Islet precursor cell (in vitro differentiated cells): ENCODE results near the gene RALGPS1.
"Not testable (repeated sequence)": the region's sequence is repeated elsewhere in the genome, so short reads cannot be mapped to it uniquely, and the experiment has no call there.

ENCODE experiments used
- DNase-seq: peaks from one replicate; pipeline ENCODE4 v3.0.0-alpha.2; 2018

RALGPS1 gene

DNA sequence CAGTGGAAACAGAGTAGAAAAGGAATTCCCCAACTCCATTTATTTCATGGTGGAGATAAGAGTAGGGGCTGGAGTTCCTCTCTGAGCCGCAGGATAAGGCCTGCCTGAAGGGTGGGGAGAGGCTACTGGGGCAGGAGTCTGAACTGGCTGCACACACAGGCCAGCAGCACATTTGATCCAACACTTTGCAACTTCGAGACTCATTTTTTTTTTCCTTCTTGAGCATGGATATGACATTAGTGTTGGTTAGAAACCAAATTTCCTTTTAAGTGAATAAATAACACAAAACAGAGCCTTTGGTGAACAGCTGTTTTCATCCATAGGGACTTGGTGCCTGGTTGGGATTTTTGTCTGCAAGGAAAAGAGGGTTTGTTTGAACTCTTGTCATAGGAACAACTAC, 76.6 kb downstream of the RALGPS1 start:
- DNase-seq: no peak

DNA sequence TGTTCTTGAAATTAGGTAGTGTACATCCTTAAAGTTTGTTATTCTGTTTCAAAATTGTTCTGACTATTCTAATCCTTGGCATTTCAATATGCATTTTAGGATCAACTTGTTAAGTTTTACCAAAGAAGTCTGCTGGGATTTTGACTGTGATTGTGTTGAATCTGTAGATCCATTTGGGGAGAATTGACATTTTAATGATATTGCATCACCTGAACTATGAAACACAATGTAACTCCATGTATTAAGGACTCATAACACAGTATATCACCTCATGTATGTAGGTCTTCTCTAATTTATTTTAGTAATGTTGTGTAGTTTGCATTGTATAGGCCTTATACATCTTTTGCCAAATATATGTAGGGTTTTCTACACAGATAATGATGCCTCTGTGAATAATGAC, 77.8 kb downstream of the RALGPS1 start:
- no peak for DNase-seq

DNA sequence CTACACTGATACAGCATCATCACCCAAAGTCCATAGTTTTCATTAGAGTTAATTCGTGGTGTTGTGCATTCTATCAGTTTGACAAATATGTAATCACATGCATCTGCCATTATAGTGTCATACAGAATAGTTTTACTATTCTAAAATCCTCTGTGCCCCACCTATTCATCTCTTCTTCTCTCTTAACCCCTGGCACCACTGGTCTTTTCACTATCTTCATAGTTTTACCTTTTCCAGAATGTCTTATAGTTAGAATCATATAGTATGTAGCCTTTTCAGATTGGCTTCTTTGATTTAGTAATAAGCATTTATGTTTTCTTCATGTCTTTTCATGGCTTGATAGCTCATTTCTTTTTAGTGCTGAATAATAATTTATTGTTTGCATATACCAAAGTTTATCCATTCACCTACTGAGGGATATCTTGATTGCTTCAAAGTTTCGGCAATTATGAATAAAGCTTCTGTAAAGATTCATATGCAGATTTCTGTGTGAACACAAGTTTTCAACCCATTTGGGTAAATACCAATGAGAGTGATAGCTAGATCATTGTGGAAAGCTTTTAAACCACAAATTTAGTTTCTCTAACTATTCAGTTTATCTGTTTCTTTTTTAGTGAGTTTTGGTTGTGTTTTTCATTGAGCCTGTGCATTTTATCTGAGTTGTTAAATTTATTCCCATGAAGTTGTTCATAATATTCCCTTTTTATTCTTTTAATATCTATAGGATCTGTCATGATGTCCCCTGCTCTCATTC, 84.9 kb downstream of the RALGPS1 start:
- DNase-seq: no peak

DNA sequence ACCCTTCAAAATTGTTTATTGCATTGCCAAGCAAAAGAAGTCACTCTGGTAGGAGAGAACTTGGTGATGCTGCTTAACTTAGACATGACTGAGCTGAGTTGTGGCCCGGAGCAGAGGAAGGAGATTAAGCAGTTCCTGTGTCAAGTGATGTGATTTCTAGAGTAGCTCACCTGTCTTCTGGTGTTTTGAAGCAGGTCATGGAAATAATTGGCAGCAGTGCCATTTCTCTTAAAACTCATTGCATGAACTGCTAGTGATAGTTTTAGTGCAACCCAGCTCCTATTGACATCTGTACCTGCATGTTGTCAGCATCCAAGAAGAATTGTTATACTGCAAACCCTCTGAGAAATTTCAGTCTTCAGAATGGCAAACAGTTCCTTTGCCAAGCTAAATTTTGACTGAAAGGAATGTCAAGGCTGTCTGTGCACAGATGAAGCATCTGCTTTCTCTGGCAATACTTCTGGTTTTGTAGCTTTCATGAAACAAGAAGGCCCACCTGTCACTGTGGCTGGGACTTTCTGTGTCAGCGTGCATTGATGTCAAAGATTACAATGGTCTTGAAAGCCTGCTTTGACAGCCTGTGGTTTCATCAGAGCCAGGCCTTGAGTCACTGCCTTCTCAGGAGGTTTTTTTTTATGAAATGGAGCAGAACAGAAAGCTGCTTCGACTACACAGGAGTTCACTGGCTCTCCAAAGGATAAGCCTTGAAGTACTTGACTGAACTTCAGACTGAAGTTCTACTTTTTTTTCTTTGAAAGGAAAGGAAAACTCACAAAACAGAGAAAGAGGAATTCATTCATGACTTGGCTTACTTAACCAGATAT, 90.6 kb downstream of the RALGPS1 start:
- no peak for DNase-seq

DNA sequence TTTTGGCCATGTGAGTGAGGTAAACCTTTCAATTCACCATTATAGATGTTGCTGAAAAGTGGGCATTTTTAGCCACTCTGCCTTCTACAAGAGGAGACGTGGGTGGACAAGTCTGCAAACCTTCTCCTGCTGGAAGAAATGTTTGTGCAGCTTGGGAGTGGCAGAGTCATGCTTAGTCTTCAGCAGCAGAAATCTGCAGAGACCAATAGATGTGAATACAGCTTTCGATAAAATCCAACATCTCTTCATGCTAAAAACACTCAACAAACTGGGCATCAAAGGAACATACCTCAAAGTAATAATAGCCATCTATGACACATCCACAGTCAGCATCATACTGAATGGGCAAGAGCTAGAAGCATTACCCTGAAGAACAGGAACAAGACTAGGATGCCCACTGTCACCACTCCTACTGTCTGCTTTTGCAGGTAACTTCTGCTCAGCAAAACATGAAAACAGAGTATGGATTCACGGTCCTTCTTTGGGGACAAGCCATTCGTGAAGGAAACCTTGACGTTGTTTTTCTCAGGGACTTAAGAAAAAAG, 91.3 kb downstream of the RALGPS1 start:
- no peak for DNase-seq

DNA sequence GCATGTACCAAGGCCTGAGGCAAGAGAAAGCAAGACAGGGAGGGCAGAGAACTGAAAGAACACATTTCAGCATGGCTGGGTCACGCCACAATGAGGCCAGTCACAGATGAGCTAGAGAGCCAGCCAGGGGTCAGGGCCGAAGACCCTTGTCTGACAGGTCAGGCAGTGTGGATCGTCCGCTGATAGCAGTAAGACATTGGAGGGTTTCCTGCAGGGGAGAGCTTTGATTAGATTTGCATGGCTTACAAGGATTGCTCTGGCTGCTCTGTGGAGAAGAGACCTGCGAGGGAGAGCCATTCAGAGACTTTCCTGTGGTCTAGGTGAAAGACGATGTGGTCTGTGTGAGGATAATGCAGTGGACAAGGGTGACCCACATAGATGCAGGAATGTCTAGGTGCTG, 93.1 kb downstream of the RALGPS1 start:
- DNase-seq: no peak

DNA sequence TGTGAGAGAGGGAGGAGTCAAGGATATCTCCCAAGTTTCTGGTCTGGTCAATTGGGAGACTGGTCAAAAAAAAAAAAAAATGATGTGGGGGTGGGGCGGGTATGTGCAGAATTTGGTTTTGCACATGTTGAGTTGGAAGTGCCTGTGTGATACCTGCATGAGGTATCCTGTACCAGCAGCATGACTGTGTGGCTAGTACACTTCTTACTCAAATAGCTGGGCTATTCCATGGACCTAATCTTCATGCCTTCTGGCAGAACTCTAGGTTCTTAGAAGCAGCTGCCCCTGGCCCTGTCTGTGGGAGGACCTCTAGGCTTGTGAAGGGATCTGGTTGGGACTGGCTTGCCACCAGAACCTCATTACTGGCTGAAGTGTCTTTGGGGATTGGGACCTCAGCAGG, 93.5 kb downstream of the RALGPS1 start:
- no peak for DNase-seq

DNA sequence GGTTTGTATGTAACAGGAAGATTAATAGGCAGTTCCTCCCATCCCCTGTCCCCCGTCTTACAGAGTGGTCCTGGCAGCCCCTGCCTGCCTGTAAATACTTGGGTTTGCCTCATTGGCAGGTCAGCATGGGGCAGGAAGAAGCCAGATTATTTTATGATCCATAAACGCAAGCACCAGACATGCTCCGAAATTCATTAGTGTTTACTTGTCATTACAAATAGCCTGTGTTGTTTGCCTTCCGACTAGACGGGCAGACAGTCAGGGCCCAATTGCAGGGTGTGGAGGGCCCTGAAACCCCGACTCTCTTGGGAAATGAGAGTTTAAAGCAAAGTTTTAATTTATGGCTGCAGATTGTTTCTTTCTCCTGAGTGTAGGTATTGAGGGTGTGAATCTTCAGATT, 97.2 kb downstream of the RALGPS1 start:
- DNase-seq: no peak

DNA sequence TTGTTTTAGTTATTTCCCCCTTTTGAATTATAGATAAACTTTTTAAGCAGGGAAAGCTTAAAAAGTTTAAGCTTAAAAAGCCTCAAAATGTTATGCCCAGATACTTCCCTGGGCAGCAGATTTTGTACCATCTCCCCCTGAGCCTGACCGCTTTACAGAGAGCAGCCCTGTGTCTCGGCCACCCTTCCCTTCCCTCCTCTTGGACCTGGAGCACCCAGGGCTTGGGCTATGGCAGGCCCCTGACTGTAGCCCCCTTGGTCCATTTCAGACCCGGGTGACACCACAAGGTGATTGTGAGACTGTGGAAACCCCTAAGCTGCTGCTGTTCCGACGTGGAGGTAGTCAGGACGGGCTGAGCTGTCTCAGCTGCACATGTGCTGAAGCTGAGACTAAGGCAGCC, 97.7 kb downstream of the RALGPS1 start:
- no peak for DNase-seq

DNA sequence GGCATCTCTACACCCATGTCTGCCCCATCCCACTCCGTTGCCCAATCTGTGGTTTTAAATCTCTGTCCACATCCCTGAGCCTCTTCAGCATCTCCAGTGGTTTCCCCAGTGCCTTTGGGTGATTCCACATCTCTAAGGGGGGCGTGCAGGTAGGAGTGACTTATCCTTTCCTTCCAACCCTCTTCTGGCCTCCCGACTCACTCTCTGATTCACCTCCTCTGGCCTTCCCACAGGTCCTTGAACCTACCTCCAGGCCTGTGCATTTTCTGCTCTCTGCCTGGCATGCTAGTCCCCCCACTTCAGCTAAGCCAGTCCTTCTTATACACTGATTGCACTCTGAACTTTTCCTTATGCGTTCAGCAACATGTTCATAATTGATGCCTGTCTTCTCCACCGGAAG, 99.0 kb downstream of the RALGPS1 start:
- DNase-seq: no peak

DNA sequence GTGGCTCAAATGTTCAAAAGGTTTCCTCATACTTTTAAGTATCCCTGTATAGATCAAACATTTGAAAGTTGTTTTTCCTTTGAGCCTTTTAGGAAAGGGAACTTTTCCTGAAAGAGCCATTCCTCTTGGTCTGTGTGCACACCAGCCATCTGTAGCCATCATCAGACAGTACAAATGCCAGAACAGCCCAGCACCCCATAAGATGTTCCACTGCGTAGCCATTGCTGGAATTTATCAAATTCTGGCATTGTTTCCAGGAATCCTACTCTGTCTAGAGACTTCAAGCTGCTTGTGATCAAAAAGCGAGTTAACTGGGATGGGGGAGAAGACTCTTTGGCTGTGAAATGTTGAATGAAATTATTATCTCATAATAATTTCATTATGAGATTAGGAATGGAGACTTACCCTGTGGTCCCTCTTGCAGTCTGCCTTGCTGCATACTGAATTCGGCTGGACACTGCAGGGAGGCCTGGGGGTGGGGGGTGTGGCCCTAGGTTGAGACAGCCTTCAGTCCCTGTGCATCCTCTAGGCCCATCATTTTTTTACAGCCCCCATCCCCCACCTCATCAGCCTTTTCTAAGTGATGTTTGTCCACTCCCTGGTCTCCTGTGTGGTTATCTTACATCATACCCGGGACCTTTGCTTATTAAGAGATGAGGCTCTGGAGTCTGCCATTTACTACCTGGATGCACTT, 99.8 kb downstream of the RALGPS1 start:
- no peak for DNase-seq

DNA sequence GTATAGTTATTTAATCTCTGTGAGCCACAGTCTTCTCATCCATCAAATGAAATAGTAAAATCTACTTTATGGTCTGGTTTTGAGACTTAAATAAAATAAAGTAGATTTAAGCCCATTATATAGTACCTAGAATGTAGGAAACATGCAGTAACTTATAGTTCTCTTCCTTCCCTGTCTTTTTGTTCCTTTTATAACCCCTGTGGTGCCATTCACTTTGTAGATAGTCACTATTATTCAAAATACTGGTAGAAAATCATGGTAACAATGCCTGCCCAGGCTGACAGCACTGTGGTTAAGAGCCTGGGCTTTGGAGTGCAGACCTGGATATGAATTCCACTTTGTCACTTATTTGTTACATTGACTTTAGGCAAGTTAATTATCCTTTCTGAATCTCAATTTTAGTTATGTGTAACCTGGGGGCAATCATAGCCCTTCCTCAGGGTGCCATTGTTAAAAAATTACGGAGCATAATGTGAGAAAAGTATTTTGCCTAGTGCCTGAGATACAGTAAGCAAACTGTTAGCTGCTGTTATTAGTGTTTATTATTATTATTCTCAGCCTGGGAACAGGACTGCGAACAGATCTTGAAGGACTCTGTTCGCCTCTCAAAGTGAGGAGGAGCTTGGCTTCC, 100.4 kb downstream of the RALGPS1 start:
- no peak for DNase-seq

DNA sequence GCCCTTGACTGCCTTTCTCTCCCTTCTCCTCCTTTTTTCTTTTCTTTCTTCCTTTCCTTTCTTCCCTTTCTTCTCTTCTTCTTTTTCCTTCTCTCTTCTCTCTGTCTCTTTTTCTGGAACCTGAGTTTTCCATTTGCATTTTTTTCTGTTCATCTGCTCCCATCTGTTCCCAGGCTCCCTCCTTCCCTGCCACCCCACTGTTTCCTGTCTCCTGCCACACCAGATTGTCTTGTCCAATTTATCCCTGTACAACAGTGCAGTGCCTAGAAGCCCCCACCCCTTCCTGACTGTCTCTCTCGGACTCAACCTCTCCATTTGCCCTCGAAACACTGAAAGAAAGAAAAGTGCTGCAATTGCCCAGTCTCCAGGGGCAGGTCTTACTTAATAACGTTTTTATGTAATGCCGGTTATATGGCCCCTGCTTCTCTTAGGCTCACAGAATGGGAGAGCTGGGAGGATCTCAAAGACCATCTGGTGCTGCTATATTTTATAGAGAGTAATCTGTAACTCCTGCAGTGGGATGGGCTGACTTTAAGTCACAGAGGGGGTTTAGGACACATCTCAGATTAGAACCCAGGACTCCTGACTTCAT, 101.4 kb downstream of the RALGPS1 start:
- DNase-seq: peak; percentile 20

DNA sequence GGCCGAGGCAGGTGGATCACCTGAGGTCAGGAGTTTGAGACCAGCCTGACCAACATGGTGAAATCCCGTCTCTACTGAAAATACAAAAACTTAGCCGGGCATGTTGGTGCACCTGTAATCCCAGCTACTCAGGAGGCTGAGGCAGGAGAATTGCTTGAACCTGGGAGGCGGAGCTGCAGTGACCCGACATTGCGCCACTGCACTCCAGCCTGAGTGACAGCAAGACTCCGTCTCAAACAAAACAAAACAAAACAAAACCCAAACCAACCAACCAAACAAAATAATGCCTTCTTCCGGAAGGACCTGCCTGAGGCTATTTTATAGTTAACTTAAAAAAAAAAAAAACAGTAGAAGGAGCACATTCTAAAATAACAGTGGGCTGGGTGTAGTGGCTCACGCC, 103.4 kb downstream of the RALGPS1 start:
- DNase-seq: not testable (repeated sequence)

DNA sequence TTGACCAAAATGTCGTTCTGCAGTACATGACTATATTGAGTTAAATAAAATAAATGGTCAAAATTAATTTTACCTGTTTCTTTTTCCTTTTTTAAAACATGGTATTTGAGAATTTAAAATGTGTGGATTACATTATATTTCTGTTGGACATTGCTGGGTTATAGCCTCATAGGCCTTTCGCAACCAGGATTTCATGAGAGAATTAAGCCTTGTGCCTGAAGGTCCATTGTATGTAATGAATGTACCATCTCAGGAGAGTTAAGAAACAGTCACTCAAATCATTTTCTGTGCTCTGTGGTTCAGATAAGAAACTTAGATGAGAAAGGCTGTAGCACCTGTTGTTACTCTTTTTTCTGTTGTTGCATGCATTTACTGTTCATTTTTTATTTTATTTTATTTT, 104.4 kb downstream of the RALGPS1 start:
- DNase-seq: no peak

DNA sequence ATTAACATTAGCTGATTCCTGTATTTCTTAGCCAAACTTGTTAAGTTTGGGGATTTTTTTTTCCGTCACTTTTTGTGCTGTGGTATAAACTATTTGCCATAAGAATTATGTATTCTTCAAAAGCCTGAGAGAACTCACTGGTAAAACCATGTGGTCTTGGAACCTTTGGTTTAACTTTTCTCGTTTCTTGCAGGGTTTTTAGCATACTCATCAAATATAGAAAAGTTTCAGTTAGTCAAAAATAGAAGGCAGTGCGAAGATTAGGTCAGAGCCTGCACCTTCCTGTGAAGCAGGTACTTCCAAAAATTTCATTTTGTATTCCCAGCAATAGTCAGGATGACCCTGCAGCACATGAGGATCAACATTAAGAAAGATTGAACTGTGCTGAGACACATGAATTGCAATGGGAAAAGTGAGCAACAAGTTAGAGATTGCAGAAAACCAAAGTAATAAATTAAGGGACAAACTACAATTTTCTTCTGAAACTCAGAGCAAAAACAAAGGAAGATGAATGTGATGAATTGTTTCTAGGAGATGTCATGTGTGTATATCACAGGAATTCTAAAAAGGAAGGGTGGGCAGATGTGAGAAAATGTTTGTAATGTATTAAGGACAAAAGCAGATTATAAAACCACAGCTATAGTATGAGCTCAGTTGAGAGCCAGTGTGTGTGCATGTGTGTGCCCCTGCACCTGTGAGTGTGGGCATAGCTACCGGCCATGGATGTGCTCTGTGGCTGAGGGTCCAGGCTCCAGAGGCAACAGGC, 105.6 kb downstream of the RALGPS1 start:
- no peak for DNase-seq

DNA sequence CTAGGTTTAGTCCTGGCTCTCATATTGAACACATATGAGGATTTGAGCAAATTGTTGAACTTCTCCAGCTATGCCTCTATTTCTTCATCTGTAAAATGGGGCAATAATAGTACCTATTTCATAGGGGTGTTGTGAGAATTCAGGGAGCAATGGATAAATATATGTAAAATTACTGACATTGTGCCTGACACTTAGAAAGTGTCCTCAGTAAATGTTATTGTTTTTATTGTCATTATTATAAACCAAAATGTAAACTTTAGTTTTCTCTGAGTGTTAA, 106.2 kb downstream of the RALGPS1 start:
- DNase-seq: no peak

DNA sequence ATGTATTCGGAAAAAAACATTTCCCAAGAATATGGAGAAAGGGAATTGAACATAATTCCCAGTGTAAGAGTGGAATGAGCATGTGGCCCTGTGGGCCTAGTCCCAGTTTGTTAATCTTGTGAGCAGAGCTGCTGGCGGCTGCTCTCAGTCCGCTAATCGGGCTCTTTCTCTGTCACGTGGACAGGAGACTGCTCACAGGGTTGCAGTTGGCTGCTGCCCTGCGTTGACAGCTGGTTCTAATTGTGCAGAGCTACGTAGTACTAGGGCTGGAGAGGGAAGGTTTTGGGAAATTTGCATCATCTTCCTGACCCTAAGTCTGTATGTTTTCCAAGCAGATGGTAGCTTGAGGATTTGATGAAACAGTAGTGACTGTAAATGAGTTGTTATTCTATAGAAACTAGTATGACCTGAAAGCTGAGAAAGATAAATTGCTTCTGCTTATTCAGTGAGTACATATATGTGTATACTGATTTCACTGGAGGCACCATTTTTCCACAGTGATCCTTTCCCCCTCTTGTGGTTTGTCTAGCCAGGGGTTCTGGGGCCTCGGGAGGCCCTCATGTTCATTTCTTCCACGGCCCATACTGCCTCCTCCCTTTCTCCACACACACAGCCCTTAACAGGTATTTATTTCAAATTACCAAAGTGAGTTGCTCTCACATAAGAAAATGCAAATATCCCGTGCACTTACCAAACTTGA, 107.2 kb downstream of the RALGPS1 start:
- no peak for DNase-seq

DNA sequence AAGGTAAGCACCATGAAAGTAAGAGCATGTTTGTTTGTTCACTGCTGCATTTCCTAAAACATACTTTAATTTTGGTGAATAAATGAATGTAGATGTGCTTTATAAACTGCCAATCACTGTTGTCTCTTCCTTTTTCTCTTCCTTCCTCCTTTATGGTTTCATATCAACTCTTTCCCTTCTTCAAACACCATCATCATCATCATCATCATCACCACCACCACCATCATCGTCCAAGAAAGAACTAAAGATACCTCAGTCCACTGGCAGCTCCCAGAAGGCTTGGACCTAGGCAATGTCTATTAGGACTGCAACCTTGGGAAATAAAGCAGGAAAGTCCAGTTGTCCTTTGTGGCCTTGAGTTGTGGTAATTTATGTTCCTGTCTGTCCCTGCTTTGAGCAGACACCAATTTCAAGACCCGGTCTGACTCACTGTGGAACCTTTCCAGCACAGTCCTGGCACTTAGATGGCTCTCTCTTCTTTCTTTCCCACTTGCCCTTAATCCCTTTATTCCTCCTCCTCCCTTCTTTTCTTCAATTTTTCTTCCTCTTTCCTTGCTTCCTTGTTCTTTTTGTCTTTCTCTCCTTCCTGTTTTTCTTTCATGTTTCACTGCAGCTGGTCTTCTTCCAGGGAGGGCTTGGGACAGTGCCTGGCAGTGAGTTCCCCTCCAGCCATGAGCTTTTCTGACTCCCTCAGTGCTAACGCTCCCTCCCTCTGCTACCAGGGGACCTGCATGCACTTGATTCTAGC, 108.5 kb downstream of the RALGPS1 start:
- DNase-seq: no peak

DNA sequence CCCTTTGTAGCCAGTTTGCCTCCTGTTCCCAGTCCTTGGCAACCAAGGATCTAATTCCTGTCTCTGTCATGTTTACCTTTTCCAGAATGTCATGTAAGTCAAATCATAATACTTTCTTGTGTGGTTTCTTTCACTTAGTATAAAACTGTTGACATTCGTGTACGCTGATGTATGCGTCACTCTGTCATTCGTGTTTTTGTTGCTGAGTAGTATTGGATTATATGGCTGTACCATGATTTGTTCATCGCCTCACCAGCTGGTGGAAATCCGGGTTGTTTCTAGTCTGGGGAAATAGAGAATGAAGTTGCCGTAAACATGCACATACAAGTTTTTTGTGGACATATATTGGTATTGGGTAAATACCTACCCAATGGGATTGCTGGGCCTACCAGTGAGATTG, 110.5 kb downstream of the RALGPS1 start:
- DNase-seq: no peak

DNA sequence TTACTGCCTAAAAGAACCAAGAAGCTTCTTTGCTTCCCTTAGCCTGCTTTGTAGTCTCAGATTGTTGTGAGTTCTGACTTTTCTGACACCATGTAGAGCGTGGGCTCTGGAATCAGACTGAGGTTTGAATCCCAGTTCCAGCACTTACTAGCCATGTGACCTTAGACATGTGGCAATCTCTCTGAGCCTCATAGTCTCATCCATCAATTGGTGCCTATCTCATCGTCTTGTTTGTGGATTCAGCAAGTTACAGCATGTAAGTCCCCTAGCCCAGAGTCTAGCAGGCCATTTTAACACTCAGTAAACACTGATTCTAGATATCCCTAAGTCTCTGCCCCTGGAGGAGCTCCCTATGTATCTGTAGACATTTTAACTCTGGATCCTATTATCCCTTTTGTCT, 113.1 kb downstream of the RALGPS1 start:
- no peak for DNase-seq
